ENCODE measurements around the gene GLUL. TPM values are rescaled to one million over a fixed set of nuclear protein-coding genes. Genes with fewer than 3 reads are reported as not detected.

Gene GLUL
- total and polyA plus RNA-seq, 7 donors, result 414 to 1,489 (median 757) TPM

DNA sequence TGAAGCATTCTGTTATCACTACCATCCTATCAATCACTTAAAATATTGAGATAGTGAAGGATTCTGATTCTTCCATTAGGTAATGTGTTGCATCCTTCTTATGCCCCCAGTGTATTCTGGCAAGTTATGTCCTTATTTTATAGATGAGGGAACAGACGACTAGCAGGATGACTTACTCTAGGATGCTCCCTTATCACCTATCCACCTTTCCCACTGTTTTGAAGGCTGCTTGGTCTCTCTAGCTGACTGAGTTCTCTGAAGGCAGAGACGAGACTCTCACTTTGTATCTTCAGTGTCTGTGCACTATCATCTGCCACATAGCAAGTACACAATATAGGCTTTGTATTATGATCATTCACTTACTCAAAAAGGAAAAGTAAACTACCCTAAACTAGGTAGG lies 4.0 kb downstream of the GLUL start:
- Histone ChIP-seq H3K36me3 (peaks cover 48 to 75% (median 58%) of the 10 kb centered on the region in 4 donors), H3K9me3 (no peaks in the 10 kb centered on the region), H3K4me1 (peaks cover 0 to 45% (median 34%) of the 10 kb centered on the region in 4 donors), H3K4me3 (peak overlapping the region in 1 of 4 donors; percentile 86), H3K27ac (peak overlapping the region; percentile 97 to 100 (median 99)), H3K27me3 (no peaks in the 10 kb centered on the region)
- no peak for DNase-seq
- TF ChIP-seq, protein P1, sequence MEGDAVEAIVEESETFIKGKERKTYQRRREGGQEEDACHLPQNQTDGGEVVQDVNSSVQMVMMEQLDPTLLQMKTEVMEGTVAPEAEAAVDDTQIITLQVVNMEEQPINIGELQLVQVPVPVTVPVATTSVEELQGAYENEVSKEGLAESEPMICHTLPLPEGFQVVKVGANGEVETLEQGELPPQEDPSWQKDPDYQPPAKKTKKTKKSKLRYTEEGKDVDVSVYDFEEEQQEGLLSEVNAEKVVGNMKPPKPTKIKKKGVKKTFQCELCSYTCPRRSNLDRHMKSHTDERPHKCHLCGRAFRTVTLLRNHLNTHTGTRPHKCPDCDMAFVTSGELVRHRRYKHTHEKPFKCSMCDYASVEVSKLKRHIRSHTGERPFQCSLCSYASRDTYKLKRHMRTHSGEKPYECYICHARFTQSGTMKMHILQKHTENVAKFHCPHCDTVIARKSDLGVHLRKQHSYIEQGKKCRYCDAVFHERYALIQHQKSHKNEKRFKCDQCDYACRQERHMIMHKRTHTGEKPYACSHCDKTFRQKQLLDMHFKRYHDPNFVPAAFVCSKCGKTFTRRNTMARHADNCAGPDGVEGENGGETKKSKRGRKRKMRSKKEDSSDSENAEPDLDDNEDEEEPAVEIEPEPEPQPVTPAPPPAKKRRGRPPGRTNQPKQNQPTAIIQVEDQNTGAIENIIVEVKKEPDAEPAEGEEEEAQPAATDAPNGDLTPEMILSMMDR (IDR thresholded peaks at IDR 0.05), result no peak
- TF ChIP-seq POLR2A (IDR thresholded peaks at IDR 0.05) (no peak), POLR2AphosphoS5 (IDR thresholded peaks at IDR 0.05) (no peak), EP300 (IDR thresholded peaks at IDR 0.05) (no peak)
- WGBS, 2 donors, result 57 to 80% methylated on average over 2 of the region's 2 CpGs
- intact Hi-C loops (cut with DNase I), result no loop called here

DNA sequence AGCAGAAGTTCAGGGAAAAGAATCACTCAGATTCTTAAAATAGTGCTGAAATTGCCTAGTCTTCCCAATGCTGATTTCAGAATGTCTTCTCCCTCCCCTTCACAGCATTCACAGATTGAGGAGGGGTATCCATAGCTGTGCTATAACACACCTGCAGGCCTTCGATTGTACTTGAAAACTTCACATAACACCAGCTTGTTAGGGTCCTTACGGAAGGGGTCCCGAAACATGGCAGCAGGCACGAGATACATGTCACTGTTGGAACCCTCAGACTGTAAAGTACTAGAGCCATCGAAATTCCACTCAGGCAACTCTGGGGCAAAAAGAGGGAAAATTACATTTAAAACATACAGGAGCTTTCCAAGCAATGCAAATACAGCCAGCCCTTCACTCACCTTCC lies 4.6 kb downstream of the GLUL start:
- H3K4me3 ChIP-seq, result peak overlapping the region in 1 of 4 donors; percentile 86
- WGBS, 2 donors, result 94 to 95% methylated on average over 5 of the region's 5 CpGs
- peaks cover 48 to 80% (median 60%) of the 10 kb centered on the region in 4 donors for H3K36me3 ChIP-seq
- no peaks in the 10 kb centered on the region for H3K27me3 ChIP-seq
- no peaks in the 10 kb centered on the region for H3K9me3 ChIP-seq
- H3K27ac ChIP-seq, result peak overlapping the region in 2 of 4 donors; percentile 30 to 99
- DNase-seq, result no peak
- TF ChIP-seq, protein P1 (IDR thresholded peaks at IDR 0.05), result no peak
- peaks cover 0 to 40% (median 29%) of the 10 kb centered on the region in 4 donors for H3K4me1 ChIP-seq
- intact Hi-C loops (cut with DNase I), result no loop called here

DNA sequence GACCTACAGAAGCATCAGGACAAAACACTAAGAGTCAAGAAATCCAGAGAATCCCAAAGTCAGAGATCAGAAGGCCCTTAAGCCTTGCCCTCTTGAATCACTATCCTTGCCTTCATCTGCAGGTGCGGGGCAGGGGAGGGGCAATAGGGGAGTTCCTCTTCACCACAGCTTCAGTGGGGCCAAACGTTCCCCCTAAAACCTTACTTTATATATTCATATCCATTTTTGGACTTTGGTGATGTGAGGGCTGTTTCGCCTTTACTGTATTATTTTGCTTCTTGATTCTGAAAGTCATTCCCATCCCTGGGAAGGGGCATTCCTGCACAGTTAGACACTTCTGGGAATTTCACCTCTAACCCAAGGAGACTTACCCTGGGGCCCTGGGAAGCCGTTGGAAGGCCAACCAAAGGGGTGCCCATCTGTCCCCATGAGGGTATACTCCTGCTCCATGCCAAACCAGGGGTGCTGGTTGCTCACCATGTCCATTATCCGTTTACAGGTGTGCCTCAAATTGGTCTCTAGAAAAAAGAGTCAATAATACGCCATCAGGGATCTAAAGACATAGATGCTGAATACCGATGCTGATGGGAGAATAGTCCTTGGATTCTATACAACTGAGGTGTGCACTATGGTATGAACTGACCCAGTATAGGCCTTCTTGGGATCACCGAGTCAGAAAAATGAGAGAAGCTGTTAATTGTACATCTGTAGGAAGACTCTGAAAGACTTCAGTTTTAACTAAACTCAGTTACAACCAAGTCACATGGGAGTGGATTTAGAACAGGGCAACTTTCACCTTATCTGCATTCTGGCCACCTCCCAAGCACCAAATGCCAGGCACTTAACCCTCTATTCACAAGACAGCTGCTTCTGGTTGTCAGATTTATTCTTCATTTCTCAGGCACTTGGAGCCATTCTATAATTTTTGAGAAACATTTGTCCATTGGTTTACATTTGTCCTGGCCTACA lies 5.4 kb downstream of the GLUL start:
- Histone ChIP-seq H3K27ac (peak overlapping the region in 2 of 4 donors; percentile 30 to 99), H3K4me3 (no peak overlapping the region), H3K36me3 (peaks cover 48 to 87% (median 60%) of the 10 kb centered on the region in 4 donors), H3K4me1 (peaks cover 0 to 40% (median 29%) of the 10 kb centered on the region in 4 donors), H3K27me3 (no peaks in the 10 kb centered on the region), H3K9me3 (no peaks in the 10 kb centered on the region)
- intact Hi-C loops (cut with DNase I), result no loop called here
- TF ChIP-seq, protein P1 (IDR thresholded peaks at IDR 0.05), result no peak
- TF ChIP-seq POLR2AphosphoS5 (IDR thresholded peaks at IDR 0.05), result peak in 2 of 4 donors; percentile 20
- WGBS, 2 donors, result 91 to 95% methylated on average over 8 of the region's 8 CpGs
- no peak for DNase-seq

DNA sequence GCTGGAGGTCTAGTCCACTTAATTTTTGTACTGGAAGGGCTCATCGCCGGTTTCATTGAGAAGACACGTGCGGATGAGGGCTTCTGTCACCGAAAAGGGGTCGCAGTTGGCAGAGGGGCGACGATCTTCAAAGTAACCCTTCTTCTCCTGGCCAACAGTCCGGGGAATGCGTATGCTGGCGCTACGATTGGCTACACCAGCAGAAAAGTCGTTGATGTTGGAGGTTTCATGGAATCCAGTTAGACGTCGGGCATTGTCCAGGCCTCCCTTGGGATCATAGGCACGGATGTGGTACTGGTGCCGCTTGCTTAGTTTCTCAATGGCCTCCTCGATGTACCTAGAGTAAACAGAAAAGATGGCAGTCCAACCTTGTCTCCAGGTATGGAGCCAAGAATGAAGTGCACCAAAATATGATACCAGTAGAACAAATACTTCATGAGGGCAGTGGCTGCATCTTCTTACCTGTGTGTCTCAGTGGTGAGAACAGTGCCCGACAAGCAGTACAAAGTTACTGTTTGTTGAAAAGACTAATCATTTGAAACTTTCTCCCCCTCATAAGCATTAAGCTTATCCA lies 7.1 kb downstream of the GLUL start:
- Histone ChIP-seq H3K4me3 (no peak overlapping the region), H3K27ac (peak overlapping the region in 1 of 4 donors; percentile 99), H3K9me3 (no peaks in the 10 kb centered on the region), H3K36me3 (peaks cover 48 to 78% (median 56%) of the 10 kb centered on the region in 4 donors), H3K27me3 (no peaks in the 10 kb centered on the region), H3K4me1 (peaks cover 0 to 40% (median 29%) of the 10 kb centered on the region in 4 donors)
- TF ChIP-seq EP300 (IDR thresholded peaks at IDR 0.05), result no peak
- TF ChIP-seq, protein P1 (IDR thresholded peaks at IDR 0.05), result no peak
- TF ChIP-seq POLR2AphosphoS5 (IDR thresholded peaks at IDR 0.05), result no peak
- TF ChIP-seq POLR2A (IDR thresholded peaks at IDR 0.05), result no peak
- 94 to 96% methylated on average over 19 of the region's 19 CpGs for WGBS, 2 donors
- no peak for DNase-seq
- intact Hi-C loops (cut with DNase I), result no loop called here

Measured in sigmoid colon (tissue), 7 donors.